Neural cell (in vitro differentiated cells): ENCODE results near the gene ENTPD8. TPM values are rescaled to one million over a fixed set of nuclear protein-coding genes. Genes with fewer than 3 reads are reported as not detected.
"Not testable (repeated sequence)": the region's sequence is repeated elsewhere in the genome, so short reads cannot be mapped to it uniquely, and the experiment has no call there.

ENCODE experiments used
- H2AFZ ChIP-seq: fragments of 200-600, 300-800 bp; sonication (generic), shearing (Covaris generic); 2 replicates; pipeline ENCODE4 v1.6.0; 2014; ENCODE audit warnings: low read depth, mild to moderate bottlenecking, antibody characterized with exemption, low read length, moderate library complexity
- H3F3A ChIP-seq: fragments of 200-600 bp; shearing (Covaris generic); 2 replicates; pipeline ENCODE4 v1.6.1; 2016; ENCODE audit warnings: mild to moderate bottlenecking, moderate library complexity, mixed read lengths, antibody characterized with exemption, low read length; ENCODE audit not compliant: insufficient read depth, poor library complexity, severe bottlenecking
- H3K27ac ChIP-seq: fragments of 200-600, 300-800 bp; sonication (generic), shearing (Covaris generic); 2 replicates; pipeline ENCODE4 v1.5.1; 2014; ENCODE audit warnings: mild to moderate bottlenecking, low read length, moderate library complexity
- H3K27me3 ChIP-seq: fragments of 300-800, 200-600 bp; sonication (generic), shearing (Covaris generic); 2 replicates; pipeline ENCODE4 v1.6.0; 2014; ENCODE audit warnings: mild to moderate bottlenecking, low read depth, low read length, moderate library complexity; ENCODE audit not compliant: insufficient read depth
- H3K36me3 ChIP-seq: fragments of 300-800, 200-600 bp; sonication (generic), shearing (Covaris generic); 2 replicates; pipeline ENCODE4 v1.5.1; 2014; ENCODE audit warnings: mild to moderate bottlenecking, antibody characterized with exemption, low read length, moderate library complexity; ENCODE audit not compliant: insufficient read depth
- H3K4me2 ChIP-seq: fragments of 300-800, 200-600 bp; sonication (generic), shearing (Covaris generic); 2 replicates; pipeline ENCODE4 v1.6.0; 2014; ENCODE audit warnings: mild to moderate bottlenecking, low read length
- H3K4me3 ChIP-seq: fragments of 300-800, 200-600 bp; sonication (generic), shearing (Covaris generic); 2 replicates; pipeline ENCODE4 v1.5.1; 2014; ENCODE audit warnings: mild to moderate bottlenecking, low read length, moderate library complexity
- H3K79me2 ChIP-seq: fragments of 200-600 bp; shearing (Covaris generic); replicated peaks from 2 replicates; pipeline ENCODE4 v1.6.0; 2014; ENCODE audit warnings: mild to moderate bottlenecking, low read length, moderate library complexity; ENCODE audit not compliant: insufficient read depth
- H3K9ac ChIP-seq: fragments of 300-800, 200-600 bp; sonication (generic), shearing (Covaris generic); 2 replicates; pipeline ENCODE4 v1.6.1; 2016; ENCODE audit warnings: mild to moderate bottlenecking, low read length, mixed read lengths
- H3K9me2 ChIP-seq: fragments of 200-600 bp; shearing (Covaris generic); 2 replicates; pipeline ENCODE4 v1.6.1; 2016; ENCODE audit warnings: mild to moderate bottlenecking, low read length, mixed read lengths; ENCODE audit not compliant: insufficient read depth
- H3K9me3 ChIP-seq: fragments of 200-600, 300-800 bp; sonication (generic), shearing (Covaris generic); 2 replicates; pipeline ENCODE4 v1.6.1; 2016; ENCODE audit warnings: mild to moderate bottlenecking, mixed run types, low read length, moderate library complexity, mixed read lengths
- H4K20me1 ChIP-seq: fragments of 200-600 bp; shearing (Covaris generic); 2 replicates; pipeline ENCODE4 v1.6.1; 2016; ENCODE audit warnings: mild to moderate bottlenecking, mixed run types; ENCODE audit not compliant: insufficient read depth
- CTCF ChIP-seq: fragments of 450-650 bp; IDR thresholded peaks from 2 replicates; pipeline ENCODE4 v1.5.1; 2014; ENCODE audit warnings: antibody characterized with exemption, mild to moderate bottlenecking, moderate library complexity; ENCODE audit not compliant: poor library complexity, severe bottlenecking
- EP300 ChIP-seq: fragments of 450-650 bp; conservative IDR thresholded peaks from 2 replicates; pipeline ENCODE4 v1.6.1; 2014; ENCODE audit warnings: antibody characterized with exemption, mild to moderate bottlenecking, moderate library complexity; ENCODE audit not compliant: poor library complexity, severe bottlenecking
- EZH2 ChIP-seq: fragments of 200-600, 300-800 bp; shearing (Covaris generic), sonication (generic); IDR thresholded peaks from 2 replicates; pipeline ENCODE4 v1.6.1; 2014; ENCODE audit warnings: antibody characterized with exemption, low read length, borderline replicate concordance, mild to moderate bottlenecking; ENCODE audit not compliant: insufficient read depth, poor library complexity, severe bottlenecking
- MXI1 ChIP-seq: fragments of 450-650 bp; conservative IDR thresholded peaks from 2 replicates; pipeline ENCODE4 v1.6.1; 2014; ENCODE audit warnings: antibody characterized with exemption, mild to moderate bottlenecking; ENCODE audit not compliant: poor library complexity, severe bottlenecking
- POLR2AphosphoS5 ChIP-seq: IDR thresholded peaks from 2 replicates; pipeline ENCODE4 v1.6.1; 2012
- RAD21 ChIP-seq: fragments of 450-650 bp; conservative IDR thresholded peaks from 2 replicates; pipeline ENCODE4 v1.6.1; 2014; ENCODE audit warnings: antibody characterized with exemption, mild to moderate bottlenecking, moderate library complexity
- REST ChIP-seq: IDR thresholded peaks from 2 replicates; pipeline ENCODE4 v1.6.1; 2012; ENCODE audit warnings: borderline replicate concordance
- SMC3 ChIP-seq: fragments of 450-650 bp; conservative IDR thresholded peaks from 2 replicates; pipeline ENCODE4 v1.6.1; 2014; ENCODE audit warnings: antibody characterized with exemption, mild to moderate bottlenecking, moderate library complexity; ENCODE audit not compliant: poor library complexity
- TAF1 ChIP-seq: IDR thresholded peaks from 2 replicates; pipeline ENCODE4 v1.6.1; 2012; ENCODE audit warnings: low read depth
- polyA plus RNA-seq: library from polyadenylated mRNA; depleted of rRNA; stranded (reverse); fragments of >200 nt; gene quantifications from 2 replicates; pipeline ENCODE4 v1.2.3, GENCODE V29; 2014

The ENTPD8 gene
- polyA plus RNA-seq, 1 donor from 2014 or later: not detected

DNA sequence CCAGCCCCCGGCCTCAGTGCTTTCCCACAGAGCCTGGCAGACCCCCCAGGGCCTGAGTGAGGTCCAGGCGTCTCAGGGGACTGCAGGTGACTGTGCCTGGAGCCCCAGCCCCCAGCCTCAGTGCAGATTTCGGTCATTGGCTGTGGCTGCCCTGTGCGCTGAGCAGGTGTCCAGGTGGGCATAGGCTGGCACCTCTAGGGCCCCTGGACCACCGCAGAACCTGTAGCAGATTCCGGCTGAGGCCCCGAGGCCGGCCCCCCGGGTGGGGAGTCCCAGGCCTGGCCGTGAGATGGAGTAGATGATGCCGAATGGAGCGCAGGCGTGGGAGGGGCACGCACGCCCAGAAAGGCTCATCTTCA is 30.3 kb downstream of the ENTPD8 start:
- H3K27me3 ChIP-seq: no peaks in the 10 kb centered on the region
- H3K9ac ChIP-seq: no peak overlapping the region
- H3K27ac ChIP-seq: no peak overlapping the region
- no peaks in the 10 kb centered on the region for H3F3A ChIP-seq
- H3K9me3 ChIP-seq: no peaks in the 10 kb centered on the region
- H3K4me2 ChIP-seq: no peak overlapping the region
- H3K9me2 ChIP-seq: no peaks in the 10 kb centered on the region
- H4K20me1 ChIP-seq: no peaks in the 10 kb centered on the region
- no peaks in the 10 kb centered on the region for H3K36me3 ChIP-seq
- no peaks in the 10 kb centered on the region for H3K79me2 ChIP-seq
- H3K4me3 ChIP-seq: no peak overlapping the region
- TF ChIP-seq EP300 (no peak), REST (no peak), TAF1 (no peak), POLR2AphosphoS5 (no peak), EZH2 (no peak), MXI1 (no peak), RAD21 (no peak), CTCF (no peak), SMC3 (no peak)
- no peak overlapping the region for H2AFZ ChIP-seq

GRCh38 chr9:137410236-137410890 is 30.8 kb downstream of the ENTPD8 start:
- not testable (repeated sequence) for H3K79me2 ChIP-seq, H3K9me2 ChIP-seq, H3K9ac ChIP-seq, H3K4me3 ChIP-seq, H3F3A ChIP-seq, H3K9me3 ChIP-seq, H3K27ac ChIP-seq, H3K27me3 ChIP-seq, H2AFZ ChIP-seq, H3K36me3 ChIP-seq, H4K20me1 ChIP-seq, H3K4me2 ChIP-seq

GRCh38 chr9:137409515-137409914 is 31.6 kb downstream of the ENTPD8 start:
- H3F3A ChIP-seq: no peaks in the 10 kb centered on the region

More at GRCh38 chr9:137409515-137409914, 31.6 kb downstream of the ENTPD8 start:
- Histone ChIP-seq H3K4me3 (no peak overlapping the region), H4K20me1 (no peaks in the 10 kb centered on the region), H3K27me3 (no peaks in the 10 kb centered on the region), H3K27ac (no peak overlapping the region), H3K36me3 (no peaks in the 10 kb centered on the region), H2AFZ (no peak overlapping the region), H3K9me2 (no peaks in the 10 kb centered on the region), H3K79me2 (no peaks in the 10 kb centered on the region), H3K9ac (no peak overlapping the region), H3K9me3 (no peaks in the 10 kb centered on the region), H3K4me2 (no peak overlapping the region)
- TF ChIP-seq SMC3 (no peak), EP300 (no peak), MXI1 (no peak), EZH2 (no peak), CTCF (no peak), TAF1 (no peak)
